ENCODE results near the gene SEC16A.
A peak's percentile ranks its signal among the peaks of the same experiment; 100 is the strongest.

Gene SEC16A

GRCh38 chr9:136517012-136517743, 34.3 kb upstream of the SEC16A start:
- no peak for DNase-seq

- DNase-seq = no peak
Measured at GRCh38 chr9:136516191-136516654, 33.4 kb upstream of the SEC16A start.

GRCh38 chr9:136515276-136515675, 32.4 kb upstream of the SEC16A start:
- no peak for DNase-seq

- DNase-seq = no peak
Measured at GRCh38 chr9:136514022-136514714, 31.3 kb upstream of the SEC16A start.

GRCh38 chr9:136513191-136513590, 30.4 kb upstream of the SEC16A start:
- no peak for DNase-seq

GRCh38 chr9:136512651-136513071, 29.8 kb upstream of the SEC16A start:
- DNase-seq = peak; percentile 62

- no peak for DNase-seq
Measured at GRCh38 chr9:136511670-136512592, 29.1 kb upstream of the SEC16A start.

GRCh38 chr9:136511144-136511669, 28.4 kb upstream of the SEC16A start:
- DNase-seq = no peak

GRCh38 chr9:136510561-136510960, 27.7 kb upstream of the SEC16A start:
- no peak for DNase-seq

- no peak for DNase-seq
Measured at GRCh38 chr9:136509549-136509948, 26.7 kb upstream of the SEC16A start.

GRCh38 chr9:136508729-136509500, 26.1 kb upstream of the SEC16A start:
- no peak for DNase-seq

- DNase-seq = no peak
Measured at GRCh38 chr9:136507992-136508375, 25.1 kb upstream of the SEC16A start.

- no peak for DNase-seq
Measured at GRCh38 chr9:136507221-136507991, 24.6 kb upstream of the SEC16A start.

GRCh38 chr9:136506425-136506824, 23.6 kb upstream of the SEC16A start:
- no peak for DNase-seq

GRCh38 chr9:136505406-136506403, 22.9 kb upstream of the SEC16A start:
- DNase-seq = no peak

- no peak for DNase-seq
Measured at GRCh38 chr9:136504512-136505348, 21.9 kb upstream of the SEC16A start.

- no peak for DNase-seq
Measured at GRCh38 chr9:136502940-136503550, 20.2 kb upstream of the SEC16A start.

GRCh38 chr9:136502196-136502595, 19.4 kb upstream of the SEC16A start:
- DNase-seq = no peak

- DNase-seq = no peak
Measured at GRCh38 chr9:136501686-136502085, 18.8 kb upstream of the SEC16A start.

All from stimulated activated CD8-positive, alpha-beta memory T cell treated with anti-CD3 and anti-CD28 coated beads, Interleukin-4, amount 100 ng/mL, for 48 hours (primary cell).